H9 (cell line): ENCODE results near the gene TBC1D25. TPM values are rescaled to one million over a fixed set of nuclear protein-coding genes. Genes with fewer than 3 reads are reported as not detected.

Experiments
- DNase-seq: peaks from one replicate; pipeline ENCODE4 v3.0.0-alpha.2; 2017
- H2AFZ ChIP-seq: one replicate; pipeline ENCODE4 v1.6.1; 2013; ENCODE audit warnings: mild to moderate bottlenecking, low read length, control low read depth, moderate library complexity
- H2AK5ac ChIP-seq: 2 replicates; pipeline ENCODE4 v1.6.1; 2013; ENCODE audit warnings: low read length, control low read depth, mixed read lengths; ENCODE audit not compliant: insufficient read length
- H2BK120ac ChIP-seq: one replicate; pipeline ENCODE4 v1.6.1; 2013; ENCODE audit warnings: low read depth, mild to moderate bottlenecking, low read length, control low read depth, inconsistent platforms; ENCODE audit not compliant: poor library complexity, severe bottlenecking
- H2BK12ac ChIP-seq: 2 replicates; pipeline ENCODE4 v1.6.1; 2013; ENCODE audit warnings: low read length, control low read depth, mixed read lengths, low read depth; ENCODE audit not compliant: insufficient read length
- H2BK15ac ChIP-seq: 2 replicates; pipeline ENCODE4 v1.6.1; 2013; ENCODE audit warnings: low read depth, low read length, control low read depth
- H2BK20ac ChIP-seq: one replicate; pipeline ENCODE4 v1.6.1; 2013; ENCODE audit warnings: low read depth, mild to moderate bottlenecking, low read length, control low read depth, inconsistent platforms; ENCODE audit not compliant: poor library complexity, severe bottlenecking
- H2BK5ac ChIP-seq: 2 replicates; pipeline ENCODE4 v1.6.1; 2013; ENCODE audit warnings: low read length, control low read depth, mixed read lengths; ENCODE audit not compliant: insufficient read length
- H3K14ac ChIP-seq: 2 replicates; pipeline ENCODE4 v1.6.1; 2013; ENCODE audit warnings: low read length, control low read depth; ENCODE audit not compliant: insufficient read depth
- H3K18ac ChIP-seq: 2 replicates; pipeline ENCODE4 v1.6.1; 2013; ENCODE audit warnings: low read depth, mild to moderate bottlenecking, mixed read lengths, low read length, control low read depth; ENCODE audit not compliant: insufficient read length
- H3K23ac ChIP-seq: 2 replicates; pipeline ENCODE4 v1.6.1; 2013; ENCODE audit warnings: low read length, control low read depth, mixed read lengths, low read depth; ENCODE audit not compliant: insufficient read length
- H3K23me2 ChIP-seq: 2 replicates; pipeline ENCODE4 v1.6.1; 2013; ENCODE audit warnings: low read depth, mild to moderate bottlenecking, mixed read lengths, low read length, control low read depth; ENCODE audit not compliant: insufficient read length, poor library complexity, severe bottlenecking
- H3K27ac ChIP-seq: 2 replicates; pipeline ENCODE4 v1.5.1; 2013; ENCODE audit warnings: low read length, control low read depth, mixed read lengths, low read depth; ENCODE audit not compliant: insufficient read length
- H3K27me3 ChIP-seq: 2 replicates; pipeline ENCODE4 v1.6.1; 2013; ENCODE audit warnings: low read length, control low read depth, inconsistent platforms; ENCODE audit not compliant: insufficient read depth
- H3K4ac ChIP-seq: 2 replicates; pipeline ENCODE4 v1.6.1; 2013; ENCODE audit warnings: low read depth, mild to moderate bottlenecking, control low read depth, inconsistent platforms, low read length, moderate library complexity
- H3K4me1 ChIP-seq: 2 replicates; pipeline ENCODE4 v1.6.1; 2013; ENCODE audit warnings: low read length, control low read depth, inconsistent platforms; ENCODE audit not compliant: insufficient read depth
- H3K4me2 ChIP-seq: 2 replicates; pipeline ENCODE4 v1.6.1; 2013; ENCODE audit warnings: low read length, control low read depth, mixed read lengths; ENCODE audit not compliant: insufficient read length, insufficient read depth
- H3K56ac ChIP-seq: 2 replicates; pipeline ENCODE4 v1.6.1; 2013; ENCODE audit warnings: low read depth, mild to moderate bottlenecking, mixed read lengths, low read length, control low read depth; ENCODE audit not compliant: insufficient read length
- H3K79me1 ChIP-seq: 2 replicates; pipeline ENCODE4 v1.6.1; 2013; ENCODE audit warnings: low read depth, mild to moderate bottlenecking, moderate library complexity, low read length, control low read depth, inconsistent platforms; ENCODE audit not compliant: insufficient read depth, poor library complexity, severe bottlenecking
- H3K79me2 ChIP-seq: 2 replicates; pipeline ENCODE4 v1.6.1; 2013; ENCODE audit warnings: low read length, control low read depth, inconsistent platforms; ENCODE audit not compliant: insufficient read depth
- H3K9ac ChIP-seq: 2 replicates; pipeline ENCODE4 v1.6.1; 2013; ENCODE audit warnings: low read length, control low read depth, mixed read lengths; ENCODE audit not compliant: insufficient read length; ENCODE audit errors: extremely low read depth
- H3K9me3 ChIP-seq: one replicate; pipeline ENCODE4 v1.6.1; 2013; ENCODE audit warnings: low read depth, low read length, inconsistent platforms; ENCODE audit not compliant: control insufficient read depth
- H3T11ph ChIP-seq: one replicate; pipeline ENCODE4 v1.6.1; 2013; ENCODE audit warnings: mild to moderate bottlenecking, low read length, control low read depth, inconsistent platforms
- H4K20me1 ChIP-seq: one replicate; pipeline ENCODE4 v1.6.1; 2013; ENCODE audit not compliant: control insufficient read depth, insufficient read length, insufficient read depth
- H4K5ac ChIP-seq: 2 replicates; pipeline ENCODE4 v1.6.1; 2013; ENCODE audit warnings: low read depth, mild to moderate bottlenecking, mixed read lengths, low read length, control low read depth; ENCODE audit not compliant: insufficient read length
- H4K8ac ChIP-seq: replicated peaks from 2 replicates; pipeline ENCODE4 v1.6.1; 2013; ENCODE audit warnings: low read length, control low read depth, mixed read lengths, low read depth; ENCODE audit not compliant: insufficient read length
- H4K91ac ChIP-seq: 2 replicates; pipeline ENCODE4 v1.6.1; 2013; ENCODE audit warnings: low read depth, mild to moderate bottlenecking, moderate library complexity, mixed read lengths, low read length, control low read depth; ENCODE audit not compliant: insufficient read length
- H3K27ac Mint-ChIP-seq, 3 experiments: 2 replicates in 2 of 3; 3 replicates in 1 of 3; pipeline ENCODE4 v1.8.0; 2020 to 2021; ENCODE audit warnings: mixed read lengths in 3 of 3, mild to moderate bottlenecking in 1 of 3, moderate library complexity in 1 of 3
- H3K27me3 Mint-ChIP-seq: 2 replicates; pipeline ENCODE4 v1.8.0; 2021; ENCODE audit warnings: low read depth, mild to moderate bottlenecking, moderate library complexity, mixed read lengths
- H3K36me3 Mint-ChIP-seq, 3 experiments: 2 replicates in 2 of 3; 3 replicates in 1 of 3; pipeline ENCODE4 v1.8.0; 2020 to 2021; ENCODE audit warnings: low read depth in 3 of 3, mixed read lengths in 3 of 3; ENCODE audit not compliant: insufficient read depth in 1 of 3
- H3K4me1 Mint-ChIP-seq, 2 experiments: 2 replicates each; pipeline ENCODE4 v1.8.0; 2020; ENCODE audit warnings: mixed read lengths in 2 of 2
- H3K4me3 Mint-ChIP-seq, 2 experiments: 2 replicates in 1 of 2; 3 replicates in 1 of 2; pipeline ENCODE4 v1.8.0; 2020 to 2021; ENCODE audit warnings: mild to moderate bottlenecking in 2 of 2, mixed read lengths in 2 of 2, moderate library complexity in 1 of 2
- H3K9me3 Mint-ChIP-seq, 2 experiments: 2 replicates in 1 of 2; 3 replicates in 1 of 2; pipeline ENCODE4 v1.8.0; 2020; ENCODE audit warnings: mild to moderate bottlenecking in 2 of 2, mixed read lengths in 2 of 2, moderate library complexity in 1 of 2
- CTCF ChIP-seq: fragments of 200-600 bp; sonication (generic); conservative IDR thresholded peaks from 3 replicates; pipeline ENCODE4 v1.8.0; 2021; ENCODE audit warnings: antibody characterized with exemption, mild to moderate bottlenecking
- WGBS: extraction: QIAGEN DNeasy Blood & Tissue Kit; methylation state at CpG from one replicate; pipeline ENCODE4 v1.1.7; 2013; ENCODE audit warnings: missing lambda C conversion rate, low lambda C conversion rate, mixed read lengths; ENCODE audit not compliant: insufficient read length; ENCODE audit errors: extremely low coverage; 5-methylcytosine and 5-hydroxymethylcytosine counted together
- total RNA-seq: library from RNA; stranded (reverse); gene quantifications from 2 replicates; pipeline ENCODE4 v1.2.1, GENCODE V29; 2021

TBC1D25 gene
- total RNA-seq, 1 experiment from 2014 or later, result 10.2 TPM

DNA sequence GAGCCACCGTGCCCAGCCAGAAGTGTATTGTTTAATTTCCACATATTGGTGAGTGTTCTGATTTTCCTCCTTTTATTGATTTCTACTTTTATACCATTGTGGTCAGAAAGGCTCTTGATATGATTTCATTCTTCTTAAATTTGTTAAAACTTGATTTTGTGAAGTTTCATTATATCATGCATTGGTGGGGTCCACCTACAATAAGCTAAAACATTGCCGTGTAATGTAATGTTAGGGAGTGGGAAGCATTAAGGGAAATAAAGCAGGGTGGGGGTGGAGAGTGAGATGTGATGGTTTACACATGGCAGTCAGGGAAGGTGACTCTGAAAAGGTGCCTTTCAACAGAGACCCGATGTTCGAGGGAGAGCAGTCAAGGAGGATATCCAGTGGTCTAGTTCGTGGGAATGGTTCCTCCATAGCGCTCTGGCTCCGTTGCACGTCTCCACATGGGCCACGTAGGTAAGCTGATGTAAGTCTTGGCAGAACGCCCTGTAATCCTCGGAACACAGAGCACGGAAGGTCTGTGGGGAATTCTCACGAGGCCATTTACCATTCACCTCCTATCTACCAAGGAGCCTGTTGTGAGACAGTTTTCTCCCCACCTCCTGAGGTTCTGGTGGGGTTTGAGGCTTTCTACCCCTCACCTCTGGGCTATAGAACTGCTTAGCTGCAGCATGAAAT lies 50.1 kb downstream of the TBC1D25 start:
- Histone ChIP-seq H2BK15ac (no peak overlapping the region), H4K20me1 (no peaks in the 10 kb centered on the region), H3T11ph (no peak overlapping the region), H4K8ac (no peak overlapping the region), H3K27me3 (no peaks in the 10 kb centered on the region), H3K79me2 (no peaks in the 10 kb centered on the region), H3K14ac (no peak overlapping the region), H3K56ac (no peak overlapping the region), H3K18ac (no peak overlapping the region), H2BK20ac (no peak overlapping the region), H3K9me3 (peaks cover 29% of the 10 kb centered on the region), H4K91ac (no peak overlapping the region), H3K23me2 (no peaks in the 10 kb centered on the region), H2BK5ac (no peak overlapping the region), H3K79me1 (no peaks in the 10 kb centered on the region), H2BK12ac (no peak overlapping the region), H4K5ac (no peak overlapping the region), H3K23ac (no peak overlapping the region), H3K4me1 (no peaks in the 10 kb centered on the region), H3K9ac (no peak overlapping the region), H3K4ac (no peak overlapping the region), H3K27ac (no peak overlapping the region), H2AK5ac (no peak overlapping the region), H2AFZ (no peak overlapping the region), H2BK120ac (no peak overlapping the region), H3K4me2 (no peak overlapping the region)
- no peak for TF ChIP-seq CTCF
- no peak for DNase-seq
- peaks cover 0 to 4% (median 0%) of the 10 kb centered on the region in 3 experiments; a peak in 2 of 7 replicates for H3K36me3 Mint-ChIP-seq
- H3K27me3 Mint-ChIP-seq, result peaks cover 2% of the 10 kb centered on the region
- H3K9me3 Mint-ChIP-seq, result peaks cover 68 to 75% of the 10 kb centered on the region in 2 experiments
- no CpG with 5 or more reads among the region's 13 CpGs for WGBS
- no peaks in the 10 kb centered on the region for H3K4me1 Mint-ChIP-seq
- no peak overlapping the region for H3K27ac Mint-ChIP-seq
- no peak overlapping the region for H3K4me3 Mint-ChIP-seq
